NAMALWA (cell line): ENCODE measurements around the gene FGF21.
"Not testable (repeated sequence)": the region's sequence is repeated elsewhere in the genome, so short reads cannot be mapped to it uniquely, and the experiment has no call there.

Experiments used
- DNase-seq: peaks from one replicate; pipeline ENCODE4 v3.0.0-alpha.2; 2015; ENCODE audit warnings: low spot score

Gene FGF21

DNA sequence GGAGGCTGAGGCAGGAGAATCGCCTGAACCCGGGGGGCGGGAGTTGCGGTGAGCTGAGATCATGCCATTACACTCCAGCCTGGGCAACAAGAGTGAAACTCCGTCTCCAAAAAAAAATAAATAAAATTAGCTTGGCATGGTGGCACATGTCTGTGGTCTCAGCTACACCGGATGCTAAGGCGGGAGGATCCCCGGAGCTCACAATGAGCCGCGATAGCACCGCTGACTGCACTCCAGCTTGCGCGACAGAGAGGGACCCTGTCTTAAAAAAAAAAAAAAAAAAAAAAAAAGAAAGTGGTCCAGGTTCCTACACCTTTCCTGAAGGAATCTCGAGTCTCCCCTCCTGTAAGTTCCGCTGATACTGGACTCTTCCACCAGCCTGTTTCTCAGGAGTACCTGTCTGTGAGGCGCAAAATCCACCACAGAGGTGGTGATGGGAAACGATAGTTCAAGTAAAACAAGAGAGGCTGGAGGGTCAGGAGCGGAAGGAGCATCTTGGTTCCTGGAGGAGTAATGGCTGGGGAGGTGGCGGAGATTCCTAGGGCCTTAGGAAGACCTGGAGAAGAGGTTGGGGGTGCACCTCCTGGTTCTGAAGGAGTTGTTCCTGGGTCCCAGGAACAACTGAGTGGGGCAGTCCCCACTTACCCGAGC, 3.4 kb upstream of the FGF21 start:
- no peak for DNase-seq

DNA sequence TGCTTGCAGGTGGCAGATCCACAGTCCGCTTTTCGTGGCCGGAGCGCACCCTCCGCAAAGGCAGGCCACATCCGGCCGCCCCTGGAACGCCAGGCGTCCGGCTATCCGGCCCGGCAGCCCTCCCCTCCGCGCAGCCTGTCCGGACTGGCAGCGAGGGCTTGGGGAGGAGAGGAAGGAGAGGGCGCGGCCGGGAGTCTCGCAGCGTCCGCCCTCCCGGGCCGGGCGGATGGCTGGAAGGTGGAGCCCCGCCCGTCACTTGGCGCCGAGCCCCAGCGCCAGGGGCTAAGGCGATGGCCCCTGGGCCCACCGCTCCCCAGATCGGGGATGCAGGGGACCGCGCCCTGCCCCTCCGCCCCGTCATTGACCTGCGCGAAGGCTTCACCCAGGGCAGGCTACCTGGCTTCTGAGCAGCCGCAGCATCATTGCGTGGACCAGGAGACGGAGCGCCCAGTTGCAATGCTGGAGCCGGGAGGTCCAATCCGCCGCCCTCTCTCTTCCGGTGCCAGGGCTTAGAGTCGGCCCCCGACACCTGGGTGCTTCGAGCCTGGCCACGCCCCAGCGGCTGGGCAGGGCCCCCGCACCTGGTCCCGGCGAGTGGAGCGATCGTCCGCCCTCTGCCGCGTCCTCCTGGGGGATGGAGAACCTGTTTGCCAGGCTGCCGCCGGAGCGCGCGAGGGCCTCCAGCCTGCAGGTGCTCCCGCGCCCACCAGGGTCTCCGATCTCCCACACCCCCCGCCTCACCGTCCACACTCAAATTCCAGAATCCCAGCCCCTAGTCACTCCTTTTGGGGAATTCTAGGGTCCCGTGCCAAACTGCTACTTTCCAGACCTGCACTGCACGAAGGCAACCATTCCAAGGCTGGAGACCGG, 2.6 kb upstream of the FGF21 start, which contains the start of gene FUT1:
TSS of gene FUT1 (minus strand) at position 146 of the 870 bp plus-strand sequence. CDS start 1,360 bp downstream, outside the sequence.
- peak; percentile 51 for DNase-seq

GRCh38 chr19:48755787-48756186, 463 bp downstream of the FGF21 start:
- DNase-seq: no peak

DNA sequence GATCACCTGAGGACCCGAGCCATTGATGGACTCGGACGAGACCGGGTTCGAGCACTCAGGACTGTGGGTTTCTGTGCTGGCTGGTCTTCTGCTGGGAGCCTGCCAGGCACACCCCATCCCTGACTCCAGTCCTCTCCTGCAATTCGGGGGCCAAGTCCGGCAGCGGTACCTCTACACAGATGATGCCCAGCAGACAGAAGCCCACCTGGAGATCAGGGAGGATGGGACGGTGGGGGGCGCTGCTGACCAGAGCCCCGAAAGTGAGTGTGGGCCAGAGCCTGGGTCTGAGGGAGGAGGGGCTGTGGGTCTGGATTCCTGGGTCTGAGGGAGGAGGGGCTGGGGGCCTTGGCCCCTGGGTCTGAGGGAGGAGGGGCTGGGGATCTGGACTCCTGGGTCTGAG, 888 bp downstream of the FGF21 start:
- DNase-seq: no peak

DNA sequence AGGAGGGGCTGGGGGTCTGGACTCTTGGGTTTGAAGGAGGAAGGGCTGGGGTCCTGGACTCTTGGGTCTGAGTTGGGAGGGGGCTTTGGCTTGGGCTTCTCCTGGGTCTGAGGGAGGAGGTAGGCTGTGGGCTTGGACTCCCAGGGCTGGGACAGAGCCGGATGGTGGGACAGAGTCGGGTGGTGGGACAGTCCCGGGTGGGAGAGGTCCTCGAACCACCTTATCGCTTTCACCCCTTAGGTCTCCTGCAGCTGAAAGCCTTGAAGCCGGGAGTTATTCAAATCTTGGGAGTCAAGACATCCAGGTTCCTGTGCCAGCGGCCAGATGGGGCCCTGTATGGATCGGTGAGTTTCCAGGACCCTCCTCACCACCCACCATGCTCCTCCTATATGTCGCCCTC, 1.4 kb downstream of the FGF21 start:
- no peak for DNase-seq

DNA sequence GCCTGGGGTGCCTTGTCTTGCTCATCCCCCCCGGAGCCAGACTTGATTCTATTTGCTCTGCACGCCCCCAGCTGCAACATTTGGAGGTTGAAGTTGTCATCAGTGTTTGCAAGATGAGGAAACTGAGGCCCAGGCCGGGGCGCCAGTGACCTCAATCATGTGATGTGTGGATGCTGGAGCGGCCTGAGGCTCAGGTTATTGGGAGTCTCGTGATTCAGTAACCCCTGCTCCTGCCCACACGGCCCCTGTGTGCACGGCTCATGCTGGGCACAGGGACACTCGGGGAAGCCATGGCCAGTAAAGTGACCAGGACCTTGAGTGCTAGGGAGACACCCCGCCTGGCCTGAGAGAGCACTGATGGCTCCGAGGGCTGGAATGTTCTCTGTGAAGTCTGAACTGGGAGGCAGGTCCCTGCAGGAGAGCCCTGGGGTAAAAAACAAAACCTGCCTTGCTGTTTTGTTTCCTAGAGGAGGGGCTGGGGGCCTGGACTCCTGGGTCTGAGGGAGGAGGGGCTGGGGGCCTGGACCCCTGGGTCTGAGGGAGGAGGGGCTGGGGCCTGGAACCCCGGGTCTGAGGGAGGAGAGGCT, 1.9 kb downstream of the FGF21 start:
- no peak for DNase-seq

- no peak for DNase-seq
Observed at GRCh38 chr19:48757741-48758144, 2.4 kb downstream of the FGF21 start.

- DNase-seq: no peak
Observed at GRCh38 chr19:48760504-48761205, 5.3 kb downstream of the FGF21 start.

- not testable (repeated sequence) for DNase-seq
Observed at GRCh38 chr19:48765816-48766215, 10.5 kb downstream of the FGF21 start.

GRCh38 chr19:48768171-48768753, 12.9 kb downstream of the FGF21 start:
- not testable (repeated sequence) for DNase-seq

DNA sequence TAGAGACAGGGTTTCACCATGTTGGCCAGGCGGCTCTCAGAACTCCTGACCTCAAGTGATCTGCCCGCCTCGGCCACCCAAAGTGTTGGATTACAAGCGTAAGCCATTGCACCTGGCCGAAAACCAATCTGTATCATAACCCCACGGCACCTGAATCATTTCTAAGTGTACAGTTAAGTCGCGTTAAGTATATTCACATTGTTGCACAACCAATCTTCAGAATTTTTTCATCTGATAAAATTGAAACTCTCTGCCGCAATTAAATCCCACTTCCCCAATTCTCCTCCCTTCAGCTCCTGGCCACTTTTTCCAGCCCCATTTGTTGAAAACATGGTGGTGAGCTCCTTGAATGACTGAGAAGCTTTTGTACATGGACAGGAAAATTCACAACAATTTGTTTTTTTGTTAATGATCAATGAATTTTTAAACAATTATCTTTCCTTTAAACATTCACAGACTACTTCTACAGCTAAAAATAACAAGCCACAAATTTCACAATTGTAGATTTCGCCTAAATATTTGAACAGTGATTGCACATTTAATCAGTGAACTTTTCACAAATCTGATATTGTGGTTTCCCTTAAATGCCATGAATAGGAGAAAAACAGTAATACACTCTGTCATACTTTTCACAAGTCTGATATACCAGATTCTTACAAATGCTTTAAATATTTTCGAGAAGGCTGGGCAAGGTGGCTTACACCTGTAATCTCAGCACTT, 13.8 kb downstream of the FGF21 start:
- no peak for DNase-seq

- DNase-seq: no peak
Observed at GRCh38 chr19:48770266-48770665, 14.9 kb downstream of the FGF21 start.

GRCh38 chr19:48770734-48771472, 15.6 kb downstream of the FGF21 start:
- DNase-seq: no peak

DNA sequence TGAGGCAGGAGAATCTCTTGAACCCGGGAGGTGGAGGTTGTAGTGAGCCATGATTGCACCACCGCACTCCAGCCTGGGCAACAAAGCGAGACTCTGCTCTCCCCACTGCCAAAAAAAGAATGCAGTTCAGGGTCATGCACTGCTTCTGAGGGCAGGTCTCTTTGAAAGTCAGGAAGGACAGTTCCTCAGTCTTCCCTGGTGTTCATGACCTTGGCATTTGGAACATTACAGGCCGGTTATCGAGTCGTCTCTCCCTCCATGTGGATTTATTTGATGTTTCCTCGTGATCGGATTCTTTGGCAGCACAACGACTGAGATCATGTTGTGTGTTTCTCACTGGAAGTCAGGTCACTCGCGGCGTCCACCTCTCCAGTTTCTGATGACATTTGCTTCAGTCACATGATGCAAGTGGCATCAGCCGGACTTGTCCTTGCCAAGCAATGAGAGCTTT, 17.2 kb downstream of the FGF21 start:
- no peak for DNase-seq

DNA sequence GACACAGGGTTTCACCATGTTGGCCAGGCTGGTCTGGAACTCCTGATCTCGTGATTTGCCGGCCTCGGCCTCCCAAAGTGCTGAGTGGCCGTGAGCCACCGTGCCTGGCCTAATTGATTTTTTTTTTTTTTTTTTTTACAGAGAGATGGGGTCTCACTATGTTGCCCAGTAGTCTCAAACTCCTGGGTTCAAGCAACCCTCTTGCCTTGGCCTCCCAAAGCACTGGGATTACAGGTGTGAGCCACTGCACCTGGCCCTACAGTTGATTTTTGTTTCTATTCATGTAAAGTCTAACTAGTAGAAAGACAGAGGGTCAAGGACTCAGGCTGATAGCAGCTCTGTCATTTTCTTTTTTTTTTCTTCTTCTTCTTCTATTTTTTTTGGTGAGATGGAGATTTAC, 21.8 kb downstream of the FGF21 start:
- DNase-seq: no peak

DNA sequence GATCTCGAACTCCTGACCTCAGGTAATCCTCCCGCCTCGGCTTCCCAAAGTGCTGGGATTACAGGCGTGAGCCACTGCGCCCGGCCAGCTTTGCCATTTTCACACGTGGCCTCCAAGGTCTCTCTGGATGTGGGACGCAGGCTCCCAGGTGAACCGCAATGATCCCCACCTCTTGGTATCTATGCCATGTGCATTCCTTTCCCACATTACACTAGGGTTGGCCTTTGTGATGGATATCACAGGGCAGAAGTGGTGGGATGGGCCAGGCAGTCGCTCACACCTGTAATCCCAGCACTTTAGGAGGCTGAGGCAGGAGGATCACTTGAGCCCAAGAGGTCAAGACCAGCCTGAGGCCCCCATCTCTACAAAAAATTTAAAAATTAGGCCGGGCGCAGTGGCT, 22.4 kb downstream of the FGF21 start:
- DNase-seq: no peak

DNA sequence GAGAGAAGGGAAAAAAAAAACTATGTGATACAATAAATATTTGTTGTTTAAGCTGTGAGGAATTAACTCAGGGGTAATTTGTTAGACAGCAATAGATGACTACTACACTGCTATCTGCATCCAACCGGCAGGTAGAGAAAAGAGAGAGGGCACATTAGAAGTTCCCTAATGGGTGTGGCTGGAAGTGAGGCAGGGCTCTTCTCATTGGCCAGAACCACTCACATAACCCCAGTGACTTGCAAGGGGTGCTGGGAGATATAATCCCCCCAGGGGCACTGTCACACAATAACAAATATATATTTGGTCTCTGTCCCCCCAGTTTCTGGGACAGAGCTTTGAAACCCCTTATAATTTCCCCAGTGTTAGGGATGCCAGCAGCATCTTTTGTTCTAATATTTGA, 24.3 kb downstream of the FGF21 start:
- DNase-seq: peak; percentile 65

DNA sequence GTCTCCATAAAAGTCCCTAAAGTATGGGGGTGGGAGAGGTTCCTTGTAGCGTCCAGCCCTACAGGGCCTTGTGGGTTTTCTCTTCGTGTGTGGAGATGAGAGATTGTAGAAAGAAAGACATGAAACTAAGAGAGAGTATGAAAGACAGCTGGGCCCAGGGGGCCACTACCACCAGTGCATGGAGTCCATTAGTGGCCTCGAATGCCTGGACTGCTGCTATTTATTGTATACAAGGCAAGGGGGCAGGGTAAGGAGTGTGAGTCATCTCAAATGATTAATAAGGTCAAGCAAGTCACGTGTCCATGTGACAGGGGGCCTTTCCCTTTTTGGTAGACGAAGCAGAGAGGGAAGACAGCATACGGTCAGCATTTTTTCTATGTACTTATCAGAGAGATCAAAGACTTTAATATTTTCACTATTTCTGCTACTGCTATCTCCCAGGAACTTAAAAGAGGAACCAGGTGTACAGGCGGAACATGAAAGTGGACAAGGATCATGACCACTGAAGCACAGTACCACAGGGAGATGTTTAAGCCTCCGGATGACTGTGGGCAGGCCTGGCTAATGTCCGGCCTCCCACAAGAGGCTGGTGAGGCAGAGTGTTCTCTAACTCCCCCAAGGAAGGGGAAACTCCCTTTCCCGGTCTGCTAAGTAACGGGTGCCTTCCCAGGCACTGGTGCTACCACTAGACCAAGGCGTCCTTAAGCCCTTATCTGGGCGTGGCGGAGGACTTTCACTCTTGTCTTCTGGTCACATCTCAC, 25.5 kb downstream of the FGF21 start:
- DNase-seq: no peak

- peak; percentile 32 for DNase-seq
Observed at GRCh38 chr19:48784527-48784926, 29.2 kb downstream of the FGF21 start.

DNA sequence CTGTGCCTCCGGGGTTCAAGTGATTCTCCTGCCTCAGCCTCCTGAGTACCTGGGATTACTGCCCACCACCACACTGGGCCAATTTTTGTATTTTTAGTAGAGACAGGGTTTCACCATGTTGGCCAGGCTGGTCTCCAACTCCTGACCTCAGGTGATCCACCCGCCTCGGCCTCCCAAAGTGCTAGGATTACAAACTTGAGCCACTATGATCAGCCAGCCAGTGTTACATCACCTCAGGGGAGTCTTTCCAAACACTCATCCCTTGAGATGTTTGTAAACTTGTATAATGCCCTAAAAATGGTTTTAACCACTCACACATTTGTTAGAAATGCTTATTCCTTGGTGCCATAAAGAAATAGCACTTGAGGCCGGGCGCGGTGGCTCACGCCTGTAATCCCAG, 31.1 kb downstream of the FGF21 start:
- DNase-seq: not testable (repeated sequence)
